Renal cortex interstitium (tissue), 11 donors: ENCODE data around the gene NSMF. TPM values are rescaled to one million over a fixed set of nuclear protein-coding genes. Genes with fewer than 3 reads are reported as not detected.

Source experiments
- DNase-seq, 11 donors: peaks; one replicate each; pipeline ENCODE4 v3.0.0-alpha.2; 2013; ENCODE audit warnings: low read depth in 9 of 11, low spot score in 4 of 11; ENCODE audit errors: extremely low read depth in 1 of 11
- polyA plus RNA-seq, 3 donors: library from polyadenylated mRNA; unstranded; fragments of 120-200 nt; gene quantifications; one replicate each; pipeline ENCODE4 v1.2.1, GENCODE V29; 2013; ENCODE audit not compliant: insufficient read length in 3 of 3

Gene NSMF
- polyA plus RNA-seq, 3 donors, result 52.9 to 57.8 (median 56.5) TPM

- DNase-seq, result no peak
Measured at GRCh38 chr9:137494550-137495351, 35.6 kb upstream of the NSMF start.

- no peak for DNase-seq
Measured at GRCh38 chr9:137494104-137494544, 35.0 kb upstream of the NSMF start.

GRCh38 chr9:137493364-137494103 is 34.4 kb upstream of the NSMF start:
- DNase-seq, result no peak

GRCh38 chr9:137492464-137493363 is 33.6 kb upstream of the NSMF start:
- DNase-seq, result no peak

- no peak for DNase-seq
Measured at GRCh38 chr9:137491735-137492432, 32.8 kb upstream of the NSMF start.

GRCh38 chr9:137490532-137491186 is 31.5 kb upstream of the NSMF start:
- DNase-seq, result no peak

- DNase-seq, result no peak
Measured at GRCh38 chr9:137488906-137489305, 29.8 kb upstream of the NSMF start.

GRCh38 chr9:137488327-137488653 is 29.2 kb upstream of the NSMF start:
- DNase-seq, result no peak

GRCh38 chr9:137487454-137488326 is 28.6 kb upstream of the NSMF start:
- no peak for DNase-seq

GRCh38 chr9:137486545-137487453 is 27.7 kb upstream of the NSMF start:
- no peak for DNase-seq

GRCh38 chr9:137486141-137486490 is 27.0 kb upstream of the NSMF start:
- DNase-seq, result no peak

- DNase-seq, result no peak
Measured at GRCh38 chr9:137485343-137486140, 26.4 kb upstream of the NSMF start.

GRCh38 chr9:137484551-137485315 is 25.6 kb upstream of the NSMF start:
- no peak for DNase-seq

GRCh38 chr9:137482094-137482781 is 23.1 kb upstream of the NSMF start:
- DNase-seq, result no peak
